ENCODE results near the gene PDZK1IP1. TPM values are rescaled to one million over a fixed set of nuclear protein-coding genes. Genes with fewer than 3 reads are reported as not detected.

The PDZK1IP1 gene
- total and polyA plus RNA-seq, 2 donors (not counting 3 experiments of a cell fraction or from before 2014, with no cell fraction given): 0.52 TPM; not detected in 1

DNA sequence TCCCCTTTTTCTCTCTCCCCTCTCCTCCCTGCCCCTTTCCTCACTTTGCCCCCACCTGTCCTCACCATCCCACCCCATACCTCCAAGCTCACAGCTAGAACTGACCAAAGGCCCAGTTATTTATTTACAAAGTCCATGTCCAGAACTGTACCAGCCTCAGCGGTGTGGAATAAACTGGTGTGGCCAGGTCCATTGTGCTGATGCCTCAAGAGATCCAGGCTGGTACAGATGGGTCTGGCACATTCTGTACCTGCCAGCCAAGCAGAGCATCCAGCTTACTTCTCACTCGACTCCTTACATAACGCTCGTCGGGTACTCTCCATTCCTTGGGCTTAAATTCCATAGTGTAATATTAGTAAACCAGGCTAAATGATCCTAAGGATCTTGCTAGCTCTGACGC lies 11.8 kb downstream of the PDZK1IP1 start:
- no peak for TF ChIP-seq POLR2AphosphoS5 (IDR thresholded peaks at IDR 0.05; ENCODE audit: insufficient read depth, low read depth, low read length)
- Histone ChIP-seq H3K79me2 (ENCODE audit: control insufficient read depth, insufficient read depth, low read length) (no peaks in the 10 kb centered on the region), H3K9me1 (replicated peaks; ENCODE audit: control insufficient read depth, extremely low read depth, insufficient read depth, low read length) (no peaks in the 10 kb centered on the region), H3K4me3 (replicated peaks in 1 of 3; ENCODE audit: insufficient read depth in 1 of 3, low read depth in 1 of 3, low read length in 3 of 3) (no peak overlapping the region), H3K9ac (replicated peaks; ENCODE audit: extremely low read depth, insufficient read depth, low read length) (no peak overlapping the region), H3K36me3 (ENCODE audit: control insufficient read depth in 2 of 2, extremely low read depth in 1 of 2, insufficient read depth in 2 of 2, low read length in 2 of 2) (no peaks in the 10 kb centered on the region), H3K27ac (ENCODE audit: insufficient read depth, low read depth, low read length) (no peak overlapping the region), H3K4me1 (ENCODE audit: control insufficient read depth, extremely low read depth, insufficient read depth, low read length) (peaks cover 19% of the 10 kb centered on the region), H3K9me3 (replicated peaks; ENCODE audit: control insufficient read depth, insufficient read depth, low read length) (no peaks in the 10 kb centered on the region), H3K4me2 (ENCODE audit: insufficient read depth, low read length) (no peak overlapping the region), H3K27me3 (ENCODE audit: control insufficient read depth in 2 of 2, insufficient read depth in 2 of 2, low read length in 2 of 2) (no peaks in the 10 kb centered on the region), H4K20me1 (replicated peaks; ENCODE audit: control insufficient read depth, extremely low read depth, insufficient read depth, low read length) (no peaks in the 10 kb centered on the region), H2AFZ (ENCODE audit: low read depth, low read length) (no peak overlapping the region)
- ChIA-PET CTCF (interaction anchor here (0.7 to 8.1 kb wide), 15 partner anchors 12 to 548 kb away, joined by 3 to 223 read pairs (median 31); partner anchors contain the start of genes CMPK1, FOXD2, PDZK1IP1 and STIL), POLR2A (interaction anchor here (0.8 kb wide), 1 partner anchor 155 kb away, joined by 3 read pairs; the partner anchor contains the start of gene CMPK1)
- intact Hi-C loops (cut with micrococcal nuclease): loop anchor here (2.0 to 5.0 kb wide), 2 partner anchors 479 to 533 kb away; no protein-coding TSS in a partner anchor
- no TSS peak for BruUV-seq (replicated peaks)
- dilution Hi-C loops (cut with MboI; ENCODE audit: extremely low pct_ligation_motif_present, low sequenced_read_pairs): no loop called here
- DNase-seq (ENCODE audit: low read depth, low spot score): no peak
- FAIRE-seq: no peak

DNA sequence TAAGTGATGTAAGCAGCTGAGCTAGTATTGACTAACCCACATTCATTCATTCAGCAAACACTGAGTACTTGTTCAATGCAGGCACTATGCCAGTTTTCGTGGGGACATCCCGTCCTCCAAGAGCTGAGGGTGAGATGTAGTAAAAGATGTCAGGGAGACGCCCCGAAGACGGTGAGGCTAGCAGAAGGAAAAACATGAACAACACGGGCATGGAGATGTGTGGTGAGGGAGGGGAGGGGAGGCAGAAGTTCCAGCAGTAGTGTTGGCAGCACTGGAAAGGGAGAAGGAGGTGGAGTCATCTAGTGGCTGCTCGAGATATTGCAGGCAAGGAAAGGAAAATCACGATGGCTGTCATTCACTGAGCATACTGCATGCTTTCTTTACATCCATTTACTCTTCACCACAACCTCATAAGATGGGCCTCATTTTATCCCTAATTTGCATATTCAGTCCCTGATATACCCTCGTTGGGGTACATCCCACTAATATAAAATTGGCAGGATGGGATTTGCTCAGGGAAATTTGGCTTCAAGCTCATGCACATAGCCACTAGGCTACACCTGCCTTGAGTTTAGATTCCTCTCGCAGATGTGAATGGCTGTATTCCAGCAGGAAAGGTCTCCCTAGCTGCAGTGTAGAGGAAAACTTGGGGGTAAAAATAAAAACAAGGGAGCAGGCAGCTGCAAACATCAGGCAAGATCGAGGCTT lies 14.5 kb downstream of the PDZK1IP1 start:
- Histone ChIP-seq H3K4me1 (ENCODE audit: control insufficient read depth, extremely low read depth, insufficient read depth, low read length) (peaks cover 6% of the 10 kb centered on the region), H2AFZ (ENCODE audit: low read depth, low read length) (no peak overlapping the region), H3K36me3 (ENCODE audit: control insufficient read depth in 2 of 2, extremely low read depth in 1 of 2, insufficient read depth in 2 of 2, low read length in 2 of 2) (no peaks in the 10 kb centered on the region), H3K27ac (ENCODE audit: insufficient read depth, low read depth, low read length) (no peak overlapping the region), H3K9ac (replicated peaks; ENCODE audit: extremely low read depth, insufficient read depth, low read length) (no peak overlapping the region), H3K27me3 (ENCODE audit: control insufficient read depth in 2 of 2, insufficient read depth in 2 of 2, low read length in 2 of 2) (no peaks in the 10 kb centered on the region), H3K9me1 (replicated peaks; ENCODE audit: control insufficient read depth, extremely low read depth, insufficient read depth, low read length) (no peaks in the 10 kb centered on the region), H3K4me2 (ENCODE audit: insufficient read depth, low read length) (no peak overlapping the region), H3K79me2 (ENCODE audit: control insufficient read depth, insufficient read depth, low read length) (no peaks in the 10 kb centered on the region), H3K4me3 (replicated peaks in 1 of 3; ENCODE audit: insufficient read depth in 1 of 3, low read depth in 1 of 3, low read length in 3 of 3) (no peak overlapping the region), H3K9me3 (replicated peaks; ENCODE audit: control insufficient read depth, insufficient read depth, low read length) (no peaks in the 10 kb centered on the region), H4K20me1 (replicated peaks; ENCODE audit: control insufficient read depth, extremely low read depth, insufficient read depth, low read length) (no peaks in the 10 kb centered on the region)
- CTCF ChIA-PET: interaction anchor here (0.6 to 2.3 kb wide), 19 partner anchors 9 to 551 kb away, joined by 3 to 16 read pairs (median 4); partner anchors contain the start of genes CMPK1 and PDZK1IP1
- POLR2A ChIA-PET: no interaction called here
- peak; percentile 96 for FAIRE-seq
- no peak for TF ChIP-seq EZH2 (IDR thresholded peaks at IDR 0.05; ENCODE audit: borderline replicate concordance, low read depth, low read length, severe bottlenecking)
- TF ChIP-seq, protein P1, sequence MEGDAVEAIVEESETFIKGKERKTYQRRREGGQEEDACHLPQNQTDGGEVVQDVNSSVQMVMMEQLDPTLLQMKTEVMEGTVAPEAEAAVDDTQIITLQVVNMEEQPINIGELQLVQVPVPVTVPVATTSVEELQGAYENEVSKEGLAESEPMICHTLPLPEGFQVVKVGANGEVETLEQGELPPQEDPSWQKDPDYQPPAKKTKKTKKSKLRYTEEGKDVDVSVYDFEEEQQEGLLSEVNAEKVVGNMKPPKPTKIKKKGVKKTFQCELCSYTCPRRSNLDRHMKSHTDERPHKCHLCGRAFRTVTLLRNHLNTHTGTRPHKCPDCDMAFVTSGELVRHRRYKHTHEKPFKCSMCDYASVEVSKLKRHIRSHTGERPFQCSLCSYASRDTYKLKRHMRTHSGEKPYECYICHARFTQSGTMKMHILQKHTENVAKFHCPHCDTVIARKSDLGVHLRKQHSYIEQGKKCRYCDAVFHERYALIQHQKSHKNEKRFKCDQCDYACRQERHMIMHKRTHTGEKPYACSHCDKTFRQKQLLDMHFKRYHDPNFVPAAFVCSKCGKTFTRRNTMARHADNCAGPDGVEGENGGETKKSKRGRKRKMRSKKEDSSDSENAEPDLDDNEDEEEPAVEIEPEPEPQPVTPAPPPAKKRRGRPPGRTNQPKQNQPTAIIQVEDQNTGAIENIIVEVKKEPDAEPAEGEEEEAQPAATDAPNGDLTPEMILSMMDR (IDR thresholded peaks at IDR 0.05; ENCODE audit: extremely low read depth in 1 of 2, insufficient read depth in 1 of 2, low read depth in 1 of 2, low read length in 2 of 2): peak; percentile 90 to 93
- dilution Hi-C loops (cut with MboI; ENCODE audit: extremely low pct_ligation_motif_present, low sequenced_read_pairs): no loop called here
- peak; percentile 69 for DNase-seq (ENCODE audit: low read depth, low spot score)
- intact Hi-C loops (cut with micrococcal nuclease): loop anchor here (2.0 to 5.0 kb wide), 3 partner anchors 75 to 482 kb away; no protein-coding TSS in a partner anchor
- no TSS peak for BruUV-seq (replicated peaks)
